Islet precursor cell (in vitro differentiated cells): ENCODE data around the gene ADCY5.

Experiments used
- DNase-seq: peaks from one replicate; pipeline ENCODE4 v3.0.0-alpha.2; 2018

Gene ADCY5

GRCh38 chr3:123296836-123297626 is 151.9 kb downstream of the ADCY5 start:
- DNase-seq = no peak

- DNase-seq = no peak
Observed at GRCh38 chr3:123296261-123296660, 152.6 kb downstream of the ADCY5 start.

- no peak for DNase-seq
Observed at GRCh38 chr3:123295901-123296250, 153.0 kb downstream of the ADCY5 start.

- no peak for DNase-seq
Observed at GRCh38 chr3:123295171-123295900, 153.6 kb downstream of the ADCY5 start.

- DNase-seq = no peak
Observed at GRCh38 chr3:123294296-123294938, 154.5 kb downstream of the ADCY5 start.

GRCh38 chr3:123292321-123293310 is 156.3 kb downstream of the ADCY5 start:
- peak; percentile 62 for DNase-seq

GRCh38 chr3:123291404-123291803 is 157.5 kb downstream of the ADCY5 start:
- DNase-seq = peak; percentile 41

- peak; percentile 36 for DNase-seq
Observed at GRCh38 chr3:123290962-123291361, 157.9 kb downstream of the ADCY5 start.

- DNase-seq = peak; percentile 33
Observed at GRCh38 chr3:123290107-123290930, 158.6 kb downstream of the ADCY5 start.

GRCh38 chr3:123289391-123290106 is 159.3 kb downstream of the ADCY5 start:
- DNase-seq = peak; percentile 43

- DNase-seq = peak; percentile 40
Observed at GRCh38 chr3:123287962-123288302, 161.0 kb downstream of the ADCY5 start.

- DNase-seq = peak; percentile 29
Observed at GRCh38 chr3:123287051-123287961, 161.6 kb downstream of the ADCY5 start.

GRCh38 chr3:123286308-123287023 is 162.4 kb downstream of the ADCY5 start:
- peak; percentile 91 for DNase-seq

- DNase-seq = no peak
Observed at GRCh38 chr3:123285931-123286307, 163.0 kb downstream of the ADCY5 start.

- no peak for DNase-seq
Observed at GRCh38 chr3:123285479-123285878, 163.4 kb downstream of the ADCY5 start.

GRCh38 chr3:123285066-123285465 is 163.8 kb downstream of the ADCY5 start:
- DNase-seq = peak; percentile 80

GRCh38 chr3:123284399-123285010 is 164.4 kb downstream of the ADCY5 start:
- no peak for DNase-seq

GRCh38 chr3:123283657-123284398 is 165.1 kb downstream of the ADCY5 start:
- DNase-seq = peak; percentile 47
